Measurements from ENCODE around the gene RPL37.

DNA sequence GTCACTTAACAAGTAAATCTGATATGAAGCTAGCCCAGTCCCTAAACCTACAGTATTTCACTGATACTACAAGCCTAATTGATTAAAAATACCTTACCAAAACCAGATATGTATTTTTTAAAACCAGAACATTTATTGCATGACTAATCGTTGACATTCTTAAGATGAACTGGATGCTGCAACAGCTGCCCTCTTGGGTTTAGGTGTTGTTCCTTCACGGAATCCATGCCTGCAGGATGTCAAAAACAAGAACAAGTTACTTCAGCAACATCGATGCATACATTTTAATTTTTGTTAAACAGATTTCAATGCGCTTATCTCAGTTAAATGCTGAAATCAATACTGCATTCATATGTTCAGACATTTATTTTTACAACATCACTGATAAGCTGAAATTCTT, 2.7 kb downstream of the RPL37 start:
- TF ChIP-seq, protein P1, sequence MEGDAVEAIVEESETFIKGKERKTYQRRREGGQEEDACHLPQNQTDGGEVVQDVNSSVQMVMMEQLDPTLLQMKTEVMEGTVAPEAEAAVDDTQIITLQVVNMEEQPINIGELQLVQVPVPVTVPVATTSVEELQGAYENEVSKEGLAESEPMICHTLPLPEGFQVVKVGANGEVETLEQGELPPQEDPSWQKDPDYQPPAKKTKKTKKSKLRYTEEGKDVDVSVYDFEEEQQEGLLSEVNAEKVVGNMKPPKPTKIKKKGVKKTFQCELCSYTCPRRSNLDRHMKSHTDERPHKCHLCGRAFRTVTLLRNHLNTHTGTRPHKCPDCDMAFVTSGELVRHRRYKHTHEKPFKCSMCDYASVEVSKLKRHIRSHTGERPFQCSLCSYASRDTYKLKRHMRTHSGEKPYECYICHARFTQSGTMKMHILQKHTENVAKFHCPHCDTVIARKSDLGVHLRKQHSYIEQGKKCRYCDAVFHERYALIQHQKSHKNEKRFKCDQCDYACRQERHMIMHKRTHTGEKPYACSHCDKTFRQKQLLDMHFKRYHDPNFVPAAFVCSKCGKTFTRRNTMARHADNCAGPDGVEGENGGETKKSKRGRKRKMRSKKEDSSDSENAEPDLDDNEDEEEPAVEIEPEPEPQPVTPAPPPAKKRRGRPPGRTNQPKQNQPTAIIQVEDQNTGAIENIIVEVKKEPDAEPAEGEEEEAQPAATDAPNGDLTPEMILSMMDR (conservative IDR thresholded peaks at IDR 0.05): no peak
- TF ChIP-seq ZFX (IDR thresholded peaks at IDR 0.05): no peak

Data from C4-2B (cell line).